Endothelial cell of umbilical vein (primary cell): ENCODE results near the gene FOXP1. TPM values are rescaled to one million over a fixed set of nuclear protein-coding genes. Genes with fewer than 3 reads are reported as not detected.

Experiments used
- BruUV-seq: library from RNA; stranded (reverse); fragments of 400-500 nt; replicated peaks from 2 replicates; lab custom pipeline; 2021; lab: Mats Ljungman, UMichigan
- CTCF ChIA-PET: fragments of 300-600, 350-600 bp; sonication (Branson Sonifier 250); formaldehyde crosslinking; loops from one replicate; lab custom pipeline; 2021; ENCODE audit warnings: antibody characterized with exemption, inconsistent platforms; lab: Charles Lee
- POLR2A ChIA-PET: fragments of 300-600, 350-600 bp; sonication (Branson Sonifier 250); formaldehyde crosslinking; loops from one replicate; lab custom pipeline; 2021; ENCODE audit warnings: antibody characterized with exemption, inconsistent platforms; lab: Charles Lee
- DNase-seq: peaks from one replicate; pipeline ENCODE4 v3.0.0-alpha.2; 2011; ENCODE audit warnings: low read depth, low spot score
- FAIRE-seq: peaks from 2 replicates; lab custom pipeline; 2011; peaks lifted over from hg19 to GRCh38; lab: Jason Lieb, UNC
- H2AFZ ChIP-seq: 2 replicates; pipeline ENCODE4 v1.6.0; 2012; ENCODE audit warnings: low read depth, low read length, control low read depth, inconsistent platforms
- H3K27ac ChIP-seq: 2 replicates; pipeline ENCODE4 v1.5.1; 2011; ENCODE audit warnings: low read depth, mild to moderate bottlenecking, control low read depth, low read length, moderate library complexity; ENCODE audit not compliant: insufficient read depth
- H3K27me3 ChIP-seq, 2 experiments: 2 replicates each; pipeline versions ENCODE4 v1.6.0 to v1.6.1; 2011; ENCODE audit warnings: low read length in 2 of 2, mixed read lengths in 1 of 2; ENCODE audit not compliant: control insufficient read depth in 2 of 2, insufficient read depth in 2 of 2
- H3K36me3 ChIP-seq, 2 experiments: 2 replicates in 1 of 2; 3 replicates in 1 of 2; pipeline ENCODE4 v1.5.1; 2011; ENCODE audit warnings: low read length in 2 of 2, mild to moderate bottlenecking in 1 of 2, moderate library complexity in 1 of 2; ENCODE audit not compliant: control insufficient read depth in 2 of 2, insufficient read depth in 2 of 2; ENCODE audit errors: extremely low read depth in 1 of 2
- H3K4me1 ChIP-seq: 3 replicates; pipeline ENCODE4 v1.5.1; 2011; ENCODE audit warnings: mild to moderate bottlenecking, low read length; ENCODE audit not compliant: control insufficient read depth, insufficient read depth; ENCODE audit errors: extremely low read depth
- H3K4me2 ChIP-seq: 2 replicates; pipeline ENCODE4 v1.6.1; 2011; ENCODE audit warnings: low read length, control low read depth, mixed read lengths; ENCODE audit not compliant: insufficient read depth
- H3K4me3 ChIP-seq, 3 experiments: fragments of 200-600 bp in 1 of 3; sonication (generic), shearing (Covaris generic) in 1 of 3; replicated peaks in 1 of 3; 2 replicates each; pipeline ENCODE4 v1.5.1; 2011 to 2016; ENCODE audit warnings: control low read depth in 3 of 3, low read length in 3 of 3, mild to moderate bottlenecking in 2 of 3, inconsistent platforms in 1 of 3, low read depth in 1 of 3, moderate library complexity in 1 of 3; ENCODE audit not compliant: insufficient read depth in 1 of 3
- H3K79me2 ChIP-seq: 2 replicates; pipeline ENCODE4 v1.6.0; 2012; ENCODE audit warnings: low read length, inconsistent platforms; ENCODE audit not compliant: control insufficient read depth, insufficient read depth
- H3K9ac ChIP-seq: replicated peaks from 2 replicates; pipeline ENCODE3; 2011; ENCODE audit warnings: low read length, control low read depth; ENCODE audit not compliant: insufficient read depth; ENCODE audit errors: extremely low read depth
- H3K9me1 ChIP-seq: replicated peaks from 3 replicates; pipeline ENCODE4 v1.6.0; 2011; ENCODE audit warnings: mild to moderate bottlenecking, low read length; ENCODE audit not compliant: control insufficient read depth, insufficient read depth; ENCODE audit errors: extremely low read depth
- H3K9me3 ChIP-seq: replicated peaks from 2 replicates; pipeline ENCODE4 v1.5.1; 2012; ENCODE audit warnings: low read length, inconsistent platforms; ENCODE audit not compliant: control insufficient read depth, insufficient read depth
- H4K20me1 ChIP-seq: replicated peaks from 2 replicates; pipeline ENCODE3; 2011; ENCODE audit warnings: mild to moderate bottlenecking, low read length; ENCODE audit not compliant: control insufficient read depth, insufficient read depth; ENCODE audit errors: extremely low read depth
- EZH2 ChIP-seq: IDR thresholded peaks from 2 replicates; pipeline ENCODE4 v1.6.1; 2012; ENCODE audit warnings: borderline replicate concordance, low read depth, mild to moderate bottlenecking, moderate library complexity, low read length, inconsistent platforms; ENCODE audit not compliant: severe bottlenecking
- FOS ChIP-seq: IDR thresholded peaks from 2 replicates; pipeline ENCODE4 v1.6.1; 2011; ENCODE audit warnings: mild to moderate bottlenecking, low read length, moderate library complexity, borderline replicate concordance; ENCODE audit not compliant: insufficient read depth
- JUN ChIP-seq: IDR thresholded peaks from 2 replicates; pipeline ENCODE4 v1.6.1; 2011; ENCODE audit warnings: borderline replicate concordance, low read depth; ENCODE audit not compliant: insufficient read length, insufficient read depth
- POLR2A ChIP-seq: IDR thresholded peaks from 2 replicates; pipeline ENCODE4 v1.6.1; 2012; ENCODE audit warnings: low read depth, mild to moderate bottlenecking, control low read depth, low read length
- POLR2AphosphoS5 ChIP-seq: IDR thresholded peaks from 2 replicates; pipeline ENCODE4 v1.6.1; 2012; ENCODE audit warnings: low read depth, mild to moderate bottlenecking, control low read depth, low read length, moderate library complexity; ENCODE audit not compliant: insufficient read depth
- dilution Hi-C: fragments of 300-500 bp; cut with MboI; formaldehyde crosslinking; loops from one replicate; pipeline ENCODE4 v1.15.0; 2019; ENCODE audit warnings: low sequenced_read_pairs; ENCODE audit not compliant: extremely low pct_ligation_motif_present
- intact Hi-C: fragments of 100-400 bp; cut with micrococcal nuclease; formaldehyde crosslinking; loops from one replicate; pipeline ENCODE4 v1.10.0; 2022
- polyA plus RNA-seq, 4 experiments: library from polyadenylated mRNA; depleted of rRNA in 3 of 4; stranded (reverse) in 3 of 4; unstranded in 1 of 4; fragments of >200 nt; gene quantifications; 2 replicates each; pipeline versions ENCODE4 v1.2.1 to v1.2.3, GENCODE V29; 2011 to 2012; ENCODE audit warnings: missing spikeins in 1 of 4
- total RNA-seq: library from RNA; stranded (reverse); gene quantifications from 2 replicates; pipeline ENCODE4 v1.2.3, GENCODE V29; 2021
- TF ChIP-seq, protein P1 (sequence below): IDR thresholded peaks from 2 replicates; pipeline ENCODE4 v1.6.1; 2011; ENCODE audit not compliant: insufficient read depth, insufficient read length

The FOXP1 gene
- total and polyA plus RNA-seq, 2 donors (not counting 3 experiments of a cell fraction or from before 2014, with no cell fraction given) = 41.0 to 107 TPM

GRCh38 chr3:71035314-71035713 lies 548.2 kb downstream of the FOXP1 start:
- FAIRE-seq = peak; percentile 89
- Histone ChIP-seq H4K20me1 (no peaks in the 10 kb centered on the region), H3K9me1 (no peaks in the 10 kb centered on the region), H3K27ac (peak overlapping the region; percentile 73), H3K79me2 (peaks cover 77% of the 10 kb centered on the region), H3K9ac (peak overlapping the region; percentile 29), H3K36me3 (peaks cover 8 to 35% of the 10 kb centered on the region in 2 experiments), H3K27me3 (no peaks in the 10 kb centered on the region), H3K4me2 (peak overlapping the region; percentile 84), H3K4me1 (peaks cover 27% of the 10 kb centered on the region), H3K9me3 (no peaks in the 10 kb centered on the region), H2AFZ (no peak overlapping the region), H3K4me3 (no peak overlapping the region)
- DNase-seq = peak; percentile 96
- TF ChIP-seq FOS (peak; percentile 63), JUN (peak; percentile 55), POLR2AphosphoS5 (peak; percentile 57), EZH2 (no peak)
- TF ChIP-seq, protein P1, sequence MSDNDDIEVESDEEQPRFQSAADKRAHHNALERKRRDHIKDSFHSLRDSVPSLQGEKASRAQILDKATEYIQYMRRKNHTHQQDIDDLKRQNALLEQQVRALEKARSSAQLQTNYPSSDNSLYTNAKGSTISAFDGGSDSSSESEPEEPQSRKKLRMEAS = no peak
- CTCF ChIA-PET = interaction anchor here (0.8 to 2.5 kb wide), 10 partner anchors 12 to 485 kb away, joined by 3 to 18 read pairs (median 4); no protein-coding TSS in a partner anchor
- no TSS peak for BruUV-seq
- POLR2A ChIA-PET = no interaction called here
- dilution Hi-C loops (no loop called here), intact Hi-C loops (loop anchor here (1.0 kb wide), 2 partner anchors 12 to 28 kb away; no protein-coding TSS in a partner anchor)

GRCh38 chr3:71033681-71034220 lies 549.8 kb downstream of the FOXP1 start:
- FAIRE-seq (no peak), DNase-seq (no peak)
- Histone ChIP-seq H3K9ac (no peak overlapping the region), H3K4me1 (peaks cover 27% of the 10 kb centered on the region), H3K27me3 (no peaks in the 10 kb centered on the region), H3K27ac (no peak overlapping the region), H4K20me1 (no peaks in the 10 kb centered on the region), H3K4me2 (no peak overlapping the region), H3K9me3 (no peaks in the 10 kb centered on the region), H2AFZ (no peak overlapping the region), H3K79me2 (peaks cover 81% of the 10 kb centered on the region), H3K36me3 (peaks cover 7 to 35% of the 10 kb centered on the region in 2 experiments), H3K4me3 (no peak overlapping the region), H3K9me1 (no peaks in the 10 kb centered on the region)
- intact Hi-C loops (no loop called here), dilution Hi-C loops (no loop called here)
- TF ChIP-seq JUN (no peak), POLR2A (no peak), FOS (no peak)
- BruUV-seq = no TSS peak
- POLR2A ChIA-PET = interaction anchor here (0.6 to 1.1 kb wide), 2 partner anchors 28 to 405 kb away, joined by 3 to 5 read pairs; no protein-coding TSS in a partner anchor
- CTCF ChIA-PET = interaction anchor here (2.5 kb wide), 1 partner anchor 11 kb away, joined by 18 read pairs; no protein-coding TSS in a partner anchor
